VCaP (cell line): ENCODE results near the gene CC2D2A.

ENCODE experiments used
- H3K27ac ChIP-seq: fragments of 450-650 bp; 2 replicates; pipeline ENCODE4 v1.5.1; 2017
- TF ChIP-seq, protein P1 (sequence below): fragments of 450-650 bp; conservative IDR thresholded peaks from 2 replicates; pipeline ENCODE4 v1.5.1; 2017; ENCODE audit warnings: mild to moderate bottlenecking, moderate library complexity

CC2D2A gene

GRCh38 chr4:15501941-15502340, 32.3 kb downstream of the CC2D2A start:
- H3K27ac ChIP-seq = no peak overlapping the region
- TF ChIP-seq, protein P1, sequence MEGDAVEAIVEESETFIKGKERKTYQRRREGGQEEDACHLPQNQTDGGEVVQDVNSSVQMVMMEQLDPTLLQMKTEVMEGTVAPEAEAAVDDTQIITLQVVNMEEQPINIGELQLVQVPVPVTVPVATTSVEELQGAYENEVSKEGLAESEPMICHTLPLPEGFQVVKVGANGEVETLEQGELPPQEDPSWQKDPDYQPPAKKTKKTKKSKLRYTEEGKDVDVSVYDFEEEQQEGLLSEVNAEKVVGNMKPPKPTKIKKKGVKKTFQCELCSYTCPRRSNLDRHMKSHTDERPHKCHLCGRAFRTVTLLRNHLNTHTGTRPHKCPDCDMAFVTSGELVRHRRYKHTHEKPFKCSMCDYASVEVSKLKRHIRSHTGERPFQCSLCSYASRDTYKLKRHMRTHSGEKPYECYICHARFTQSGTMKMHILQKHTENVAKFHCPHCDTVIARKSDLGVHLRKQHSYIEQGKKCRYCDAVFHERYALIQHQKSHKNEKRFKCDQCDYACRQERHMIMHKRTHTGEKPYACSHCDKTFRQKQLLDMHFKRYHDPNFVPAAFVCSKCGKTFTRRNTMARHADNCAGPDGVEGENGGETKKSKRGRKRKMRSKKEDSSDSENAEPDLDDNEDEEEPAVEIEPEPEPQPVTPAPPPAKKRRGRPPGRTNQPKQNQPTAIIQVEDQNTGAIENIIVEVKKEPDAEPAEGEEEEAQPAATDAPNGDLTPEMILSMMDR = no peak

- TF ChIP-seq, protein P1 = no peak
- no peak overlapping the region for H3K27ac ChIP-seq
Measured at GRCh38 chr4:15502384-15502783, 32.7 kb downstream of the CC2D2A start.

GRCh38 chr4:15504041-15504440, 34.4 kb downstream of the CC2D2A start:
- TF ChIP-seq, protein P1 = no peak

DNA sequence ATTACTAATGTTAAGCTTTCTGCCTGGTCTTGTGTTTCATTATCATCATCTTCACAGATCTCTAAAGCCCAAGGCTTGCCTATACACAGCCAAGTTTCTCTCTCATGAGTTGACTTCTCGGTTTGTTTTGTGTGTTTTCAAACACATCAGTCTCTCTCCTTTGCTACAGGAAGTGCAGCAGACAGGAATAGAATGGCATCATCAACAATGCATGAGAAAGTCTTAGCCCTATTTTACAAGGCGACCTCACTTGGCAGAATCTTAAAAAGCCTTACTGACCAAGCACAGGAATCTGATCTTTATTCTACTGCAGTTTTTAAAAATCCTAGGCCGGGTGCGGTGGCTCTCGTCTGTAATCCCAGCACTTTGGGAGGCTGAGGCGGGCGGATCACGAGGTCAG, 36.8 kb downstream of the CC2D2A start:
- no peak overlapping the region for H3K27ac ChIP-seq
- TF ChIP-seq, protein P1 = no peak

More at GRCh38 chr4:15504041-15504440, 34.4 kb downstream of the CC2D2A start:
- no peak overlapping the region for H3K27ac ChIP-seq

DNA sequence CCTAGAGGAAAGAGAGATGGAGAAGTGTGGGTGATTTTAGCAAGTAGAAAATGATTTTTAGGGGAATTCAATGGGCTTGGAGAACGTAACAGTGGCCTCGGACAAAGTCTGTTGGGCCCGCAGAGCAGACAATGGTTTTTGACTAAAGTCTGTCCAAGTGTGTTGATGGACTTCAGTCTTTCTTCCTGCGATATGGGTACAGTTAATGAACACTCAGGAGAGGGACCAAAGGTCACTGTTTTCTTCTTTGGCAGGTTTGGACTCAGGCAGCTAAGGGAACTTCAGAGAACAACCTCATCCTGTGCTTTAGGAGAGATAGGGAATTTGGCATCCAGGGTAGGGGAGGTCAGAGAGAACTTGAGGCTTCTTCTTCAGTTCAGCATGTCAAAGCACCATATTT, 38.0 kb downstream of the CC2D2A start:
- TF ChIP-seq, protein P1 = no peak
- no peak overlapping the region for H3K27ac ChIP-seq

- TF ChIP-seq, protein P1 = no peak
- H3K27ac ChIP-seq = no peak overlapping the region
Measured at GRCh38 chr4:15510961-15511360, 41.3 kb downstream of the CC2D2A start.

DNA sequence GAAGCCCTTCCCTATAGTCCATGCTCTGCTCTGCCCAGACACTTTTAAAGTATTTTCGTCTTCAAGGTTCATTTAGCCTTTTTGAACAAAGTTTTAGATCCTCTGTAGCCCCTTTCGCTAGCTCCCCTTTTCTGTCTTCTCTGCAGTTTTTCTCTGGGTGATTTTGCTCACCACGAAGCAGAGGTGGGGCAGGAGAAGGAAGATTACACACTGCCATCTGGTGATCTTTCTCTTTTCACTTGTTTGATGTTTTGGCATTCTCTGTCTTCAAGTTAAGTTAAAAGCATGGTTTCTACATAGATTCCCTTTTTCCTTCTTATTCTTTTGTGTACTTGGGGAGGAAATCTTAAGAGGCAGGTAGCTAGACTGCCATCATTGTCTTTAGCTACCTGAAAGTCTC, 43.9 kb downstream of the CC2D2A start:
- TF ChIP-seq, protein P1 = no peak
- no peak overlapping the region for H3K27ac ChIP-seq

DNA sequence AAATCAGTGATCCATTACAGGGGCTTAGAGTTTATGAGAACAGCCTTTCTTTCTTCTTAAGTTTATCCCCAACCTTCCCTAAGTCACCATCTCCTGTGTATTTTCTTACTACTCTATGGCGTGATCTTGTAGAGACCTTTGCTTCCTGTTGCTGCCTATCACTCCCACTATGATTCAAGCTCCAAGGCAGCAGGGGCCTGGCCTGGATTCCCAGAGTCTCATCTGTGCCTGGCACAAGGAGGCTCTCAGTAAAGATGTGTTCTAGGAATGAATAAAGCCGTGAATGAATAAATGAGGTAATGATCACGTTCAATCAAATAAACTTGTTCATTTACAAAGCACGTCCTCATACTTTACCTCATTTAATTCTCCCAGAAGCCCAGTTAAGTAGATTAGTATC, 45.4 kb downstream of the CC2D2A start:
- H3K27ac ChIP-seq = no peak overlapping the region
- TF ChIP-seq, protein P1 = no peak
